Fibroblast of lung (primary cell): ENCODE results near the gene ITGB1BP1. TPM values are rescaled to one million over a fixed set of nuclear protein-coding genes. Genes with fewer than 3 reads are reported as not detected.

ENCODE experiments used
- DNase-seq, 2 donors: peaks; one replicate each; pipeline versions ENCODE4 v3.0.0 to v3.0.0-alpha.2; 2010; ENCODE audit warnings: low read depth in 2 of 2
- H2AFZ ChIP-seq: 2 replicates; pipeline ENCODE4 v1.5.1; 2012; ENCODE audit warnings: low read length, control low read depth, inconsistent platforms
- H3K27ac ChIP-seq: 2 replicates; pipeline ENCODE4 v1.5.1; 2011; ENCODE audit warnings: low read length, control low read depth; ENCODE audit not compliant: insufficient read depth
- H3K27me3 ChIP-seq: 2 replicates; pipeline ENCODE4 v1.5.1; 2011; ENCODE audit warnings: mild to moderate bottlenecking, low read length; ENCODE audit not compliant: control insufficient read depth, insufficient read depth
- H3K36me3 ChIP-seq: 2 replicates; pipeline ENCODE4 v1.5.1; 2011; ENCODE audit warnings: low read length; ENCODE audit not compliant: control insufficient read depth, insufficient read depth
- H3K4me1 ChIP-seq: 2 replicates; pipeline ENCODE4 v1.5.1; 2011; ENCODE audit warnings: low read length; ENCODE audit not compliant: control insufficient read depth, insufficient read depth; ENCODE audit errors: extremely low read depth
- H3K4me2 ChIP-seq: 2 replicates; pipeline ENCODE4 v1.5.1; 2011; ENCODE audit warnings: low read length, control low read depth; ENCODE audit not compliant: insufficient read depth; ENCODE audit errors: extremely low read depth
- H3K4me3 ChIP-seq, 4 experiments: fragments of 200-600 bp in 1 of 4; sonication (generic) in 1 of 4; replicated peaks in 1 of 4; 2 replicates each; pipeline ENCODE4 v1.5.1; 2011 to 2016; ENCODE audit warnings: low read length in 4 of 4, low read depth in 3 of 4, mild to moderate bottlenecking in 3 of 4, control low read depth in 2 of 4, inconsistent platforms in 1 of 4, mixed read lengths in 1 of 4; ENCODE audit not compliant: insufficient read depth in 1 of 4; ENCODE audit errors: control extremely low read depth in 1 of 4
- H3K79me2 ChIP-seq: 2 replicates; pipeline ENCODE4 v1.5.1; 2012; ENCODE audit warnings: mild to moderate bottlenecking, low read length, inconsistent platforms; ENCODE audit not compliant: control insufficient read depth, insufficient read depth
- H3K9ac ChIP-seq: 2 replicates; pipeline ENCODE4 v1.5.1; 2011; ENCODE audit warnings: mild to moderate bottlenecking, low read length, control low read depth; ENCODE audit not compliant: insufficient read depth
- H3K9me3 ChIP-seq: 2 replicates; pipeline ENCODE4 v1.5.1; 2012; ENCODE audit warnings: low read depth, low read length; ENCODE audit not compliant: control insufficient read depth, insufficient read depth
- H4K20me1 ChIP-seq: 2 replicates; pipeline ENCODE4 v1.5.1; 2011; ENCODE audit warnings: low read length; ENCODE audit not compliant: control insufficient read depth, insufficient read depth; ENCODE audit errors: extremely low read depth
- EZH2 ChIP-seq: IDR thresholded peaks from 2 replicates; pipeline ENCODE4 v1.5.1; 2012; ENCODE audit warnings: low read length, control low read depth, mild to moderate bottlenecking; ENCODE audit errors: missing control alignments
- polyA plus RNA-seq, 2 donors: library from polyadenylated mRNA; depleted of rRNA in 1 of 2; stranded (reverse) in 1 of 2; unstranded in 1 of 2; fragments of >200 nt; gene quantifications; 2 replicates each; pipeline ENCODE4 v1.2.1, GENCODE V29; 2011 to 2012; ENCODE audit warnings: missing spikeins in 1 of 2
- total RNA-seq: library from RNA; depleted of rRNA; stranded (reverse); fragments of >200 nt; gene quantifications from 2 replicates; pipeline ENCODE4 v1.2.1, GENCODE V29; 2014
- TF ChIP-seq, protein P1 (sequence below), 2 donors: IDR thresholded peaks in 1 of 2; conservative IDR thresholded peaks in 1 of 2; 1 replicate in 1 of 2; 2 replicates in 1 of 2; pipeline ENCODE4 v1.5.1; 2011 to 2012; ENCODE audit warnings: low read length in 2 of 2, control low read depth in 1 of 2, inconsistent platforms in 1 of 2, low read depth in 1 of 2, mild to moderate bottlenecking in 1 of 2

ITGB1BP1 gene
- total and polyA plus RNA-seq, 2 donors (not counting 1 experiment from before 2014, with no cell fraction given) = 44.6 to 131 TPM

DNA sequence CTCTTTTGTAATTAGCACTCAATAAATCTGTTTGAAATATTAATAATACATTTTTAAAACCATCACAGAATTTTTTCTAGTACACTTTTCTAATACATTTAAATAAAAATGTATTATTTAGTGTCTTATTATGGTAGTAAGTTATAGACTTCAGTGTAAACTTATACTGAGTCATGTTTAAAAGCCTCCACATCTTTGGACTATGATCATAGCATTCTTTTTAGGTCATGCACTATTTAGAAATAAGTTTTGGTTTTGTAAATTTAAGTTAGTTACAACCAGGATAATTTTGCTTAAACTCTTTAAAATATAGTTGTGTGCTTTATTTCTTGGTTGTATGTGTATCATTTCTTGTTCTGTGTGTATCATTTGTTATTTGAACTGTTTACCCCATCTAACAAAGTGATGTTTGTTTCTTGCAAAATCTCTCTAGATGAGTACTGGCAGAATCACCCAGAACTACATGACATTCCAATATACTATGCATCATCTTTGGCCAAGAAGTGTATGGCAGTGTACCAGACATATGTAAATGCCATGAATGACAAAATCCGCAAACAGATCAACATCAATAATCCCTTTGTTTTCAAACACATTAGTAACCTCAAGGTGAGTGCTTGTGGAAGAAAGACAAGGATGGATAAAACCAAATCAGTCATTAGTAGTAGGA is 16.9 kb upstream of the ITGB1BP1 start:
- H3K4me1 ChIP-seq = peaks cover 10% of the 10 kb centered on the region
- no peaks in the 10 kb centered on the region for H3K9me3 ChIP-seq
- H3K4me3 ChIP-seq = no peak overlapping the region
- no peak for TF ChIP-seq EZH2
- peak; percentile 63 to 67 for DNase-seq
- no peaks in the 10 kb centered on the region for H4K20me1 ChIP-seq
- no peaks in the 10 kb centered on the region for H3K27me3 ChIP-seq
- H3K79me2 ChIP-seq = no peaks in the 10 kb centered on the region
- peak overlapping the region; percentile 66 for H3K27ac ChIP-seq
- H3K4me2 ChIP-seq = peak overlapping the region; percentile 4
- H3K9ac ChIP-seq = no peak overlapping the region
- peaks cover 7% of the 10 kb centered on the region for H3K36me3 ChIP-seq
- no peak overlapping the region for H2AFZ ChIP-seq

DNA sequence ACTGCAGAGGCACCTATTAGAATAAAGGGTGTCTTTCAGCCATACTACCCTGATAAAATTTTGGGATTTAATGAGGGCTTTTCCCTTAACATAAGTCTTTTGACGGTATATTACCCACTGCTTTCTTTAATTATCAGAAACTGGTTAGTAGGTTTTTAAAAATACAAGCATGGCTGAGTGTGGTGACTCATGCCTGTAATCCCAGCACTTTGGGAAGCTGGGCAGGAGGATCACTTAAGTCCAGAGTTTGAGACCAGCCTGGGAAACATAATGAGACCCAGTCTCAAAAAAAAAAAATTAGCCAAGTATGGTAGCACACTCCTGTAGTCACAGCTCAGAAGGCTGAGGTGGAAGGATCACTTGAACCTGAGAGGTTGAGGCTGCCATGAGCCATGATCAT is 16.2 kb upstream of the ITGB1BP1 start:
- Histone ChIP-seq H3K79me2 (no peaks in the 10 kb centered on the region), H3K4me2 (peak overlapping the region; percentile 4), H3K27ac (peak overlapping the region; percentile 66), H3K4me1 (peaks cover 10% of the 10 kb centered on the region), H3K27me3 (no peaks in the 10 kb centered on the region), H4K20me1 (no peaks in the 10 kb centered on the region), H2AFZ (no peak overlapping the region), H3K9ac (no peak overlapping the region), H3K36me3 (peaks cover 7% of the 10 kb centered on the region), H3K9me3 (no peaks in the 10 kb centered on the region), H3K4me3 (no peak overlapping the region)
- TF ChIP-seq, protein P1, sequence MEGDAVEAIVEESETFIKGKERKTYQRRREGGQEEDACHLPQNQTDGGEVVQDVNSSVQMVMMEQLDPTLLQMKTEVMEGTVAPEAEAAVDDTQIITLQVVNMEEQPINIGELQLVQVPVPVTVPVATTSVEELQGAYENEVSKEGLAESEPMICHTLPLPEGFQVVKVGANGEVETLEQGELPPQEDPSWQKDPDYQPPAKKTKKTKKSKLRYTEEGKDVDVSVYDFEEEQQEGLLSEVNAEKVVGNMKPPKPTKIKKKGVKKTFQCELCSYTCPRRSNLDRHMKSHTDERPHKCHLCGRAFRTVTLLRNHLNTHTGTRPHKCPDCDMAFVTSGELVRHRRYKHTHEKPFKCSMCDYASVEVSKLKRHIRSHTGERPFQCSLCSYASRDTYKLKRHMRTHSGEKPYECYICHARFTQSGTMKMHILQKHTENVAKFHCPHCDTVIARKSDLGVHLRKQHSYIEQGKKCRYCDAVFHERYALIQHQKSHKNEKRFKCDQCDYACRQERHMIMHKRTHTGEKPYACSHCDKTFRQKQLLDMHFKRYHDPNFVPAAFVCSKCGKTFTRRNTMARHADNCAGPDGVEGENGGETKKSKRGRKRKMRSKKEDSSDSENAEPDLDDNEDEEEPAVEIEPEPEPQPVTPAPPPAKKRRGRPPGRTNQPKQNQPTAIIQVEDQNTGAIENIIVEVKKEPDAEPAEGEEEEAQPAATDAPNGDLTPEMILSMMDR (conservative IDR thresholded peaks at IDR 0.05 in 1 of 2, IDR thresholded peaks at IDR 0.05 in 1 of 2; ENCODE audit: low read depth in 1 of 2, low read length in 2 of 2) = no peak
- no peak for TF ChIP-seq EZH2
- DNase-seq = peak in 1 of 2 donors; percentile 24

DNA sequence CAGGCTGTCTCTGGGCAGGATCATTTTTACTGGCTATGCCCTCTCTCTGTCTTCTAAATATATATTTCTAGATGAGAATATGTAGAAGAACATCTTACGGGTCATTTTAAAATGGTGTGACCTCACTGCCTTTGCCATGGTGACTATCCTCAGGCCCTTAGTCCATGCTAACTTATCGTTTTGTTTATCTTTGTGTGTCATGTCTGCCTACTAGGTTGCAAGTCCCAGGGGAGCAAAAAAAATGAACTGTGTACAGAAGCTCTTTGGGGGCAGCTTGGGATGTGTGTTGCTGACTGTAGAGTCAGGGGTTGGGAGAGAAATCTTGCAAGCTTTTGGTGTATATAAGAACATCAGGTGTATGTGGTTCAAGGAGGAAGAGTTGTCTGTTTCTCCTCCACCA is 11.2 kb upstream of the ITGB1BP1 start:
- no peaks in the 10 kb centered on the region for H4K20me1 ChIP-seq
- H3K9ac ChIP-seq = no peak overlapping the region
- H3K27me3 ChIP-seq = no peaks in the 10 kb centered on the region
- H3K36me3 ChIP-seq = peaks cover 2% of the 10 kb centered on the region
- no peaks in the 10 kb centered on the region for H3K9me3 ChIP-seq
- no peak overlapping the region for H2AFZ ChIP-seq
- no peak overlapping the region for H3K27ac ChIP-seq
- no peak for DNase-seq
- H3K4me3 ChIP-seq = no peak overlapping the region
- no peaks in the 10 kb centered on the region for H3K79me2 ChIP-seq
- H3K4me1 ChIP-seq = peaks cover 4% of the 10 kb centered on the region
- no peak for TF ChIP-seq EZH2
- TF ChIP-seq, protein P1 (conservative IDR thresholded peaks at IDR 0.05 in 1 of 2, IDR thresholded peaks at IDR 0.05 in 1 of 2; ENCODE audit: low read depth in 1 of 2, low read length in 2 of 2) = no peak
- no peak overlapping the region for H3K4me2 ChIP-seq
